HG03108 (cell line): ENCODE results near the gene LPP.

Source experiments
- ATAC-seq: cut with Tn5 transposase; IDR thresholded peaks from one replicate; pipeline ENCODE4 v1.9.1; 2021; ENCODE audit warnings: moderate library complexity; ENCODE audit not compliant: unreplicated experiment

Gene LPP

DNA sequence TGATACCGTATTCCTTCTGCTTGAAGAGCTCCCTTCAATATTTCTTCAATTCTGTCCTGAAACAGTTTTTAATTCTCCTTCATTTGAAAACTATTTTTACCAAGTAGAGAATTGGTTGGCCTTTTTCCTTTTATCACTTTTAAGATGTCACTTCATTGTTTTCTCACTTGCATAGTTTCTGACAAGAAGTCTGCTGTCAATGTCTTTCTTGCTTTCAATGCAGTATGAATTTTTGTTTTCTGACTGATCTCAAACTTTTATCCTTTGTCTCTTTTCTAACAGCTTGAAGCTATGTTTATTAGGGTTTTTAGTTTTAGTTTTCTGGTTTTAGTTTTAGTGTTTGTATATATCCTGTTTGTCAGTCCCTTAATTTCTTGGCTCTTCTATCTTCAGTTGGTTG lies 653.0 kb downstream of the LPP start:
- no peak for ATAC-seq

DNA sequence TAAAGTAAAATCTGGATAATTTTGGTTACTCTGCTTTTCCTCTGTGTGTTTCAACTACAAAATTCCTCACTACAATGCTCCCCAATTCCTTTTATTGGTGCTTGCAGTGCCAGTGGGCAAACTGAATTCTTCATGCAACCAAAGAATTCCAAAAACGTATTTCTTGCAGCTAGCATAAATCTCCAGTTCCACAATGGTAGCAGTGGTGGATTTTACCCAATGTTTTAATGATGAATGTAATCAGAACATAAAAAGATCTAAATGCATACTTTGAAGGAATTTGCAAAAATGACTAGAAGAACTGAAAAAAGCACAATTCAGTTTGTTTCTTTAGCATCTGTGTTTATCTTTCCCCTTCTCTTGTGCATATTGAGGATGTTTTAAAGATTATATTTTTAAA lies 658.2 kb downstream of the LPP start:
- no peak for ATAC-seq

DNA sequence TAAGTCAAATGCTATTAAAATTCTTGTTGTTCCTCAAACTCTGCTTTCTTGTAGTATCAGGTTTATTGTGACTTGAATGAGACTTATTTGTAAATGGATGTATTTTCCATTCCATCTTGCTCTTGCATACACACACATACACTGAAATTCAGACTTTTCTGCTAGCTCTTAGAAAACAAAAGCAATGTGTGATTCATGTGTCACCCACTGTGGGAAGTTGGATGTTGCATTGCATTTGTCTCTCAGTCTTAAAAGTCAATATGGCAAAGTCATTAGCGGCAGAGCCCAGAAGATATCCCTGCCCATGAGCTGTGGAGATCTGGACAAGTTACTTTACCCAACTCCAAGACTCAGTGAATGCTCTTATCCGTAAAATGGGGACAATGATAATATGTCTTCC lies 660.6 kb downstream of the LPP start:
- no peak for ATAC-seq

DNA sequence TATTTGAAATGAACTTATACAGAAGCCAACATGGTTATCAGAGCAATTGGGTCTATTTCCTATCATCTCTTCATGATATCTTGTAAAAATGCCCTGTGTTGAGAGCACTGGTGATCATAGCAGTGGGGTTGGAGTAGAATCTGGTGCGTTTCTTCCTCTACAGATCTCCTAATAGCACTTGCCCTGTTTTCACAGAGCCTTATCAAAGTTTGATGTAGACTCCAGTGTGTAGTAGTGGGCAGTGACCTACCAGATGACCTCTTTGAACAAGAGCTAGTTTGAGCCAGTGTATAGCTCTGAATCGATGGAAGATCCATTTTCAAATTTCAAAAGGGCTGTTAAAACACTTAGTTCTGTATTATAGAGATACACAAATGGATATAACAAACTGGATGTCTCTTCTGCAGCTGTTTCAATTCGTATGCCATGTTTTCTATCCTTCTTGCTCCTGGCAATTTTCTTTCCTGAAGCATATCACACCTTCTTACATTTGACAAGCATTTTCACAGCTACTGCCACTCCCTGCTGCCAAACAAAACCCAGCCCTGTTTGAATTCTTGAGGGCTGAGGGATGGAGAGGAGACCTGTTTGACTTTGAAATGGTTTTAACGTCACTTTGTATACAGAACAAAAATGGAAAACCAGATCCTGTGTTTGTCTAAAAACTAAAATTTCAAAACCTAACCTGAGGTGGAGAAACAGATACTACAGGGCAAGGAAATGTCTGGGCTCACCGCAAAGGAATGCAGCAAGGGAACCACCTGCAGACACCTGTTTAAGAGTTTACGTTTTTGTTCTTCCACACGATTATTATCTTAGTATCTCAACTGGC lies 663.4 kb downstream of the LPP start:
- no peak for ATAC-seq

DNA sequence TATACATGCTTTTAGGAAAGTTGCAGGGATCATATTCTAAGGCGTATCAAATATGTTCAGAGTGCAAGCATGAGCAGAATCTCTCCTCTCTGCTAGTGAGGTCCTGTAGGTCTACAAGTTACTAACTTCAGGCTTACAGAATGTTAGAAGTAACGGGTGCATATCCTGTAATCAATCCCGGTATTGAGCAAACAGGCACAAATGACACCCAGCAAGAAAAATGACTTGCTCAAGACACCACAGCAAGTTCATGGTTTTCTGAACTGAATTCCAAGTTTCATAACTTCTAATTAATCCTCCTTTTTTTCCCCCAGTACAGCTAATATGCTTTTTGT lies 663.9 kb downstream of the LPP start:
- ATAC-seq: no peak

DNA sequence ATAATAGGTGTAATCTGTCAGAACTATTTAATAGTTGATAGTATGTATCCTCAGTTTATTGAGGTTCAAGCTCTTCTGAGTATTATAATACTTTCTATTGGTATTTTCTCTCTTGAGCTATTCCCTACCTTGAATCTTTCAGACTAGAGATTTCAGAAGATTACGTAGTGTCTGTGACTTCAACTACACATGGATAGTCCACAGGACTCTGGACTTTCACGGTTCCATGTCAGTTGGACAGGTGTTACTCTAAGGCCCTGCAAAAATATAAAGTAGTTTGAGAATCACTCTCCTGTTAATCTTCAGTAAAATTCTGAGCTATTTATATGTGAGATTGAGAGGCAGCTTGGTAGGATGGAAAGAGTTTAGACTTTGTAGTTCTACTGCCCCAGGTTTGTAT lies 664.3 kb downstream of the LPP start:
- ATAC-seq: no peak

DNA sequence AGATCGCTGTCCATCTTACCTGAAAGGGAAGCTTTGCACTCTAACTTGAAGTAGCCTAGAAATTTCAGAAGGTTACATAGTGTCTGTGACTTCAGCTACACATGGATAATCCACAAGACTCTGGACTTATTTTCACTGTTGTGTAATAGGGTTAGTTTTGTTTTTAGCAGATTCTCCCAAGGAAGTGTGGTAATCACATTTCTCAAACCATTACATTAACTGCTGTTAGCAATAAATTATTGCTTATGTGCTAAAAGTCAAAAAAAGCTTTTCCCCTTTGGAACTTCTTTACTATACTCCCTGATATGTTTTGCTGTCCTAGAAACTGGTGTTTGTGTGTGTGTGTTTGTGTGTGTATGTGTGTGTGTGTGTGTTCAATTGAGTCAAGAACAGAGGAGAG lies 666.0 kb downstream of the LPP start:
- no peak for ATAC-seq

DNA sequence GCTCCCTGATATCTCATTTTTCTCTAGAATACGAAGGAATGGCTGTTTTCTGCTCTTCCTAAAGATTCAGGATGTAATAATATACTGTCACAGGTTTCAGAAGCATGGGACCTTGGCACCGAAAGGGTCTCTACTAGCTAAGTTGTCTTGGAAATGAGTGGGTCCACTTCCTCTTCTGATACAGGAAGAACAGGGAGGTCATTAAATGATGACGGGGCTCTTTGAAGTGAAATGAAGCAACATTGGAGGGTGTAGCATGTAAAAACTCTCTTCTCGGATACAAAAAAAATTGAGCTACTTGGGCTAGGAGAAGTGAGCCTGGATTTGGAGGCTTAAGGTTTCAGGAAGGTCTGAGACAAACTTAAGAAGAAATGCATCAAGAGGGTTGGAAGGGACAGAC lies 668.0 kb downstream of the LPP start:
- ATAC-seq: no peak

DNA sequence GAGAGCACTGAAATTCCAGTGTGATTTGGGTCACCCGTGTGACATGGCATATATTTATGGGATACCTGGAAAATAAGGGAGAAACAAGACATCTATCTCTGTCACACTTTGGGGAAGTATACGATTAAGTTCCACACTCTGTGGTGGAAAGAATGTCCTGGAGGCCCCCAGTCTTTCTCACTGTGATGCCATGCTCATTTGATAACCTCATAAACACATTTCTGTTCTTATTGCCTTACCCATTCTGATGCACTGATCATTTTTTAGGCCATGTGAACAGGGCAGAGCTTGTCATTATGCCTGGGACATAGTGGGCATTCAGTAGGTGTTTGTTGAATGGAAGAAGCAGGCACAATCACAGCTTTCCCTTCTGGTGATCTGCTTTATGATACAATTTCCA lies 668.5 kb downstream of the LPP start:
- ATAC-seq: no peak

DNA sequence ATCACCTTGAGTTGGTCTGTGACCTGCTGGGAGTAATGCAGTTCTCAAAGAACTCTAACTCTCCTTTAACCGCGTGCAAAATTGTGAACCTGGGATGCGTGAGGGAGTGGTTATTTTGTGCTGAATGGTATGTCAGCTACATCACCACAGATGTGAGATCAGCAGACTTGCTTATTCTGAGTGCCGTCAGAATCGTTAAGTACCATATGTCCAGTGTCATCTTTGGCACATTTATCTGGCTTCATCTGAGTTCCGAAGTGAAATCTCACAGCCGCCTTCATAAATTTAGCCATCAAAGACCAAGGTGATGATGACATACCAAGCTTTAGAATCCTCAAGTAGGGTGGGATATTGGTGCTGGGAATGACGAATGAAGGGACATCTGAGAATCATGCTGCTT lies 670.6 kb downstream of the LPP start:
- no peak for ATAC-seq

DNA sequence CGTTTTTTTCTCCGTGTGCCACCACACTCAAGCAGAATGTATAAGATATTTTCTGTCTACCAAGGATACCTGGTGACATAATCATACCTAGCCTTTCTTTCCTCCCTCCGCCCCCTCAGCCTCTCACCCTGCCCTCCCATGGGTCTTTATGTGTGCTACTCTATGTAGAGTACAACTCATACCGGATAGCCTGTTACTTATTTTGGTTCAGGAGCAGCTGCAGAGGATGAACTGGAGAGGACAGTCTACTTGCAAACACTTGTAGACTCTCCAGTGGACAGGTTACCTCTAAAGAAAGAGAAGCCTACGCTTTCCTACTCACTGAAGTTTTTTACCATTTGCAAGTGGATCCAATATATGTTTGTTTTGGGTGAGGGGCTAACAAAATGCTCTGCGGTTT lies 671.9 kb downstream of the LPP start:
- no peak for ATAC-seq

DNA sequence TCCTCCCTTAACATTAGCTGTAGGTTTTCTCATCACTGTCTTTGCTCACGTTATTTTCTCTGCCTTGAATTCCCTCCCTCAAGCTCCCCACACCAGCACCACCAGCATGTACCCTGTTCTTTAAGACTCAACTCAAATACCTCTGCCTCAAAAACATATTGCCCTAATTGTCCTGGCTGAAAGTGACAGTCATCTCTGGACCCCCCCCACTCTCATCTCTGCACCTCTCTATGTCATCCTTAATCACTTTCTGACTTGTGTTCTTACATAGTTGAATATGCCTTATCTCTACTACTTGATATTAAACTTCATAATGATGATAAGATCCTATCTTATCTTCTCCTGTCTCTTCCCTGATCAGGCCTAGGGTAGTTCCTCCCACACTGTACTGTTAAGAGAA lies 672.6 kb downstream of the LPP start:
- ATAC-seq: no peak

DNA sequence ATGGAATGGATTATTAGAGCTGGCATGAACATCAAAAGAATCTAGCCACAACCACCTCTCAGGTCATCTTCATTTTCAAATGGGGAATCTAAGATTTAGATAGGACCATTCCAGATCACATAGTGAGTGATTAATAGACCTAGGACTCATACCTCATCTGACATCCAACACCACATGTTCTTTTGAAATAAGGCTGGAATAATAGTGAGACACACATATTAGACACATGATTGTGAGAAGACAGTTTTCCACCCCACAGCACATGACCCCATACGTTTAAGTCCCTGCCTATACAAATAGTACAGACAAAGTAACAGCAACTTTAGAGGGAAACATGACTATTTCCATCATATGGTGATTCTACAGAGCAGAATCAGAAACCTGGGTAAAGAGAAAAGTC lies 673.1 kb downstream of the LPP start:
- ATAC-seq: no peak

DNA sequence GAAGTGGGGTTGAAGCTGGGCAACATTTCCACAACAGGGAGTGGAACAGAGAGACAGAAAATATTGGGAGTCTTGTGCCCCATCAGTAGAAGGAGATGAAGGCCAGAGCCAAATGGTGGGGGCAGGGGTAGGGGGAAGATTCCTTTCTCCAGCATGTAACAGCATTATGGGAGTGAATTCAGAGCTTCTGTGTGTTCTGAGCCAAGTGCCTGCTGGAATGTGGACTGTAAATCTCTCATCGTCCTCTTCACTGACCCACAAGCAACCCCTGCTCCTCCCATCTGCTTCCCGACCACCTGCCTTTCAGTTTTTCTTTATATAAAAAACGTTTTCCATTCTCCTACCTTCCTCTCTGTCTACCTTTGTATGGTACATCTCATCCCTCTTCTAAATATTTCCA lies 673.6 kb downstream of the LPP start:
- no peak for ATAC-seq

DNA sequence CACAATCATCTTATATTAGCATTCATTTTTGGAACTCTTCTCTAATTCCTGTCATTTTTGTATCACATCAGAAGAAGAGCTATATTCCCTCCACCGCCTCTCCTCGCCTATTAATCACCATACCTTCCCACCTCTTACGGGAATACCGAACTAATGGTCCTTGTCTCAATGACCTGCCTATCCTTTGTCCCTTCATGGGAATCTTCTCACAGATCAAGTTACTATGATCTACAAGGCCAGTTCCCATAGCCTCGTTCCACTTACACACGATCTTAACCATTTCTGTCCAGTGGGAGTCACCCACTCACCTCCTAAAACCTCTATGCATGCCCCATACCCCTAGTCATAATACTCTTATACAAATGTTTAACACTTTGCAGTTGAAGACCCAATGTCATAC lies 675.2 kb downstream of the LPP start:
- no peak for ATAC-seq

DNA sequence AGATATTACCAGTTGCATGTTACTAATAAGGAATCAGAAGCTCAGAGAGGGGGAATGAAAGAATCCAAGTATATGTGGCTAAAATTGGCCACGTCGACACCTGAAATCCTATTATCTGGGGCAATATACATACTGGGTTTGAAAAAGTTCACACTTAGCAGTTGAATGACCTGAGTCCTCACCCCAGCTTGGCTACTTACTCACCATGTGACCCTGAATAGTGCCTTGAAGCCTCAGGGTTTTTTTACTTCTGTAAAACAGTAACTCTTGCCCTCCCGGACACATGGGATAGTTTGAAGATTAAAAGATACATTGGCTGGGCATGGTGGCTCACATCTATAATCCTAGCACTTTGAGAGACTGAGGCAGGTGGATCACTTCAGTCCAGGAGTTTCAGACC lies 675.6 kb downstream of the LPP start:
- no peak for ATAC-seq

DNA sequence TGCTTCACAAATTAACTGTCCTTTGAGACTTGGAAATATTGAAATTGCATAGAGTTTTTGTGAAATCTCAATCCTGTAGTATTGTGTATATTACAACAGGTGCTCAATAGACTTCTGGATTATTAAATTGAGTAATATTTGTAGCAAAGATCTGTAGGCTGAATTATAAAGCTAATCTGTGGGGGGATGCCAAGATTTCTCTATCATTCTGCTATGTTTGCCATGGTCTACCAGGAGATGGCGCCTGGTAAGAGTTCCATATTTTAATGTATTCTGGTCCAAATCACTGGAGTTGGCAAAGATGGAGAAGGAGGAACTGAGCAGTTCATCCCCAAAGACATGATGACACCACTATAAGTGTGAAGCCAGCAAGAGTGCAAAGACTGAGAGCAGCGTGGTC lies 676.9 kb downstream of the LPP start:
- ATAC-seq: no peak

DNA sequence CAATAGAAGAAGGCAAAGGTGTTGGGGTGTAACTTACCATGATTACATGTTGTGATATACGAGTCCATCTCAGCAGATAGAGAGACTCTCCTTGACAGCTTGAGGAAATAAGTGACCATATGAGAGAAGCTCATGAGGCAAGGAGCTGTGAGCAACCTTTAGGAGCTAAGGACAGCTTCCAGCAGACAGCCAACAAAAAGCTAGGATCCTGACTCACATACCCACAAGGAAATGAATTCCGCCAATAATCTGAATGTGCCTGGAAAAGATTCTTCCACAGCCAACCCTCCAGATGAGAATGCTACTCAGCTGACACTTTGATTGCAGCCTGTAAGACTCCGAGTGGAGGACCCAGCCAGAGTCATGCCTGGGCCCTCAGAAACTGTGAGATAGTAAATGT lies 678.2 kb downstream of the LPP start:
- no peak for ATAC-seq

DNA sequence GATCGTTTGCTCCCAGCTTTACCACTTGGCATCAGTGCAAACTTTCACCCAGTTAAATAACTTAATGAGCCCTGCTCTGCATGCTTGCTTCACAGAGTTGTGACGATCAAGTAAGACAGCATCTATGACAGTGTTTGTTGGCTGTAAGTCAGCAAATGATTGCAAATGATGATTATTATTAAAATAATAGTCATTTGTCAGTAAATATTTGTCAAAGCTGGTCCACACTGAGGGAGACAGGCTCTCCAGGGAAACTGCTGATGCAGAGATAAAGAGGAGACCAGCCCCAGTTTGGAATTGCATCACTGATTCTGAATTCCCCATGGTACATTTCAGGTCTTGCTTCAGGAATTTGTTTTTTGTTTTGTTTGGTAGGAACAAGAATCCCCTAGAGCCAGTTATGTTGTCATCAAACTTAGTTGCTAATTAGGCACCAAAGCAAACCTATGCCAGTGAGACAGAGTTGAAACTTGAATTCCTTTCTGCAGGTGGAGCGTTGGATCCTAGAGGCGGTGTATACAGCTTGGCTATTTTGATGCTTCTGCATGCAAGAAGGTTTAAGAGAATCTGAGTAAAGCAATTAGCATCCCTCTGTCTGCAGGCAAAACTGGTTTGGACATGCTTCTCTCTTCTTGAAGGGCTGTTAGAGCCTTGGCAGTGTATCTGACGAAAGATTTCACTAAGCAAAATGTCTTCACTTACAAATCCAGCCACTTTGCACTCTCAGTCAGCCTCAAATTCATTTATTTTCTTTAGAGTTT lies 679.2 kb downstream of the LPP start:
- no peak for ATAC-seq

DNA sequence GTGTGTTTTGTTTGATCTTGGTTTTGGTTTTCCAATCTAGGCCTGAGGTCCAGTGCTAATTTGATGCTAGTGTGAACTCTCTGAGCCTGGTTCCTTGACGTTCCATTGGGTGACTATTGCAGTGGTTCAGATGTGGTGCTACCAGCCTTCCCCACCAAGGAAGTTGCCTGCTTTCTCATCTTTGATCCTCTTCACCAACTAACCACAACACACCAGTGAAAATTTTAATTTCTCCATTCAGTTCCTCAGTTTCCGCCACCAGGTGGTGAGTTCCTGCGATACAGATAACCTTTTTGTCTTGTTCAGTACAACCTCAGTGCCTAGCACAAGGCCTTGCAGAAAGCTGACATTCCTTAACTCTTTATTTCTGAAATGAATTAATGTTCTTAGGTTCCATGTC lies 680.4 kb downstream of the LPP start:
- no peak for ATAC-seq

DNA sequence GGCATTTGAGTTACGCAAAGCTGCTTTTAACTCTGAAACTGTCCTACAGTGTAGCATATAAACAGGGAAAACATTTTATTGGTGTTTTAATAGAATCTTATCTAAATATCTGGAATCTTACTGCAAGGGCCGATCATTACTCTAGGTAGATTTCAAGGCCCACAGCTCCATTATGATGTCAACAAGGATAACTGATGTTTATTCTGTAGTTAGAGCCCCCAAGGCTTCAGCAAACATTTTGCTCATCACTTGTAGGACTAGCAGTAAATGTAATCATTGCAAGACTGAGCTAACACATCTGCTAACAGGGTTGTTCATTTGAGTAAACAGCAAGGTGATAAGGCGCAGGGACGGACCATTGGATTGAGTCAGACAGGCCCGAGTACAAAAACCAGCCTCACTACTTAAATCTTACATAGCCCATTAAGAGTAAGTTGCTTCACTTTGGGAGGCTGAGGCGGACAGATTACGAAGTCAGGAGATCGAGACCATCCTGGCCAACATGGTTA lies 685.3 kb downstream of the LPP start:
- no peak for ATAC-seq

DNA sequence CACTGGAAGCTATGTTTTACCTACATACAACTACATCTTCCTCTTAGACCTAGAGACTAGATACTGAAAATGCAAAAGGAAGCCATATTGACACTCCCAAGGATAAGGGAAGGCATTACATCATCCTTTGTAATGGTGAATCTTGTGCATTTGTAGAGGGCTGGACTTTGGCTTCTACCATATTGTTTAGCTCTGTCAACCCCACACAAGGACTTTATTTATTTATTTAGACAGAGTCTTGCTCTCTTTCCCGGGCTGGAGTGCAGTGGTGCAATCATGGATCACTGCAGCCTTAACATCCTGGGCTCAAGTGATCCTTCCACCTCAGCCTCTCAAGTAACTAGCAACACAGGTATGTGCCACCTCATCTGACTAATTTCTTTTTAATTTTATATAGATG lies 686.3 kb downstream of the LPP start:
- no peak for ATAC-seq

DNA sequence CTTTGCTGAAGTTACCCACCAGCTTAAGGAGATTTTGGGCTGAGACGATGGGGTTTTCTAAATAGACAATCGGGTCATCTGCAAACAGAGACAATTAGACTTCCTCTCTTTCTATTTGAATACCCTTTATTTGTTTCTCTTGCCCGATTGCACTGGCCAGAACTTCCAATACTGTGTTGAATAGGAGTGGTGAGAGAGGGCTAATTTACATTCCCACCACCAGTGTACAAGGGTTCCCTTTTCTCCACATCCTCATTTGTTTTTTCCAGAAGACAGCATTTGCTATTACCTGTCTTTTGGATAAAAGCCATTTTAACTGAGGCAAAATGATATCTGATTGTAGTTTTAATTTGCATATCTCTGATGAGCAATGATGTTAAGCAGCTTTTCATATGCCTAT lies 687.9 kb downstream of the LPP start:
- ATAC-seq: no peak
